Measurements from ENCODE around the gene GULP1. TPM values are rescaled to one million over a fixed set of nuclear protein-coding genes. Genes with fewer than 3 reads are reported as not detected.

The GULP1 gene
- total and polyA plus RNA-seq, 10 of the 15 experiments (the other 5 are each of a cell fraction or from before 2014, with no cell fraction given), result 0.02 to 1.3 (median 0.15) TPM; not detected in 5

- CTCF ChIA-PET, result no interaction called here
- H2AFZ ChIP-seq (ENCODE audit: control insufficient read depth, low read depth, low read length), result no peak overlapping the region
- no peak overlapping the region for H3K4me2 ChIP-seq (ENCODE audit: control insufficient read depth, insufficient read depth)
- WGBS (ENCODE audit: insufficient coverage, insufficient replicate concordance, low lambda C conversion rate, missing lambda C conversion rate), result 0% methylated on average over 1 of the region's 1 CpG
- no peaks in the 10 kb centered on the region for H3K4me1 ChIP-seq (ENCODE audit: control insufficient read depth, insufficient read depth, low read length)
- intact Hi-C loops (cut with micrococcal nuclease; ENCODE audit: unreplicated experiment), result no loop called here
- ATAC-seq (no peak), DNase-seq (ENCODE audit: low read depth, low spot score) (no peak), FAIRE-seq (no peak)
- H3K36me3 ChIP-seq (ENCODE audit: control insufficient read depth in 2 of 2, insufficient read depth in 2 of 2, low read length in 1 of 2), result no peaks in the 10 kb centered on the region
- no peaks in the 10 kb centered on the region for H4K20me1 ChIP-seq (ENCODE audit: control insufficient read depth, insufficient read depth)
- RAD21 ChIA-PET (ENCODE audit: unreplicated experiment), result no interaction called here
- no peaks in the 10 kb centered on the region for H3K9me3 ChIP-seq (replicated peaks; ENCODE audit: control insufficient read depth, insufficient read depth, low read length)
- SMC1A ChIA-PET (ENCODE audit: uncharacterized antibody, unreplicated experiment), result interaction anchor here (1.0 kb wide), 1 partner anchor 1004 kb away, joined by 3 read pairs; no protein-coding TSS in a partner anchor
- H3K4me3 ChIP-seq, result no peak overlapping the region
- POLR2A ChIA-PET, result no interaction called here
- H3K27ac ChIP-seq (ENCODE audit: control insufficient read depth, insufficient read depth), result no peak overlapping the region
- H3K9ac ChIP-seq (ENCODE audit: control insufficient read depth, insufficient read depth, low read length), result no peak overlapping the region
- BruUV-seq (replicated peaks), result no TSS peak
- in situ Hi-C loops (cut with MboI), result no loop called here
- H3K27me3 ChIP-seq (replicated peaks in 1 of 2; ENCODE audit: control insufficient read depth in 2 of 2, insufficient read depth in 2 of 2, low read length in 1 of 2), result no peaks in the 10 kb centered on the region
- no peaks in the 10 kb centered on the region for H3K79me2 ChIP-seq (ENCODE audit: control insufficient read depth, insufficient read depth, low read length)
- no peak for TF ChIP-seq RFX5 (IDR thresholded peaks at IDR 0.05; ENCODE audit: low read depth, low read length)
- TF ChIP-seq NFIC (IDR thresholded peaks at IDR 0.05; ENCODE audit: low read depth, low read length), result no peak
- no peak for TF ChIP-seq HSF1 (IDR thresholded peaks at IDR 0.05; ENCODE audit: low read depth, low read length)
- no peak for TF ChIP-seq POLR2A (IDR thresholded peaks at IDR 0.05; ENCODE audit: low read depth, low read length)
- TF ChIP-seq SIX5 (IDR thresholded peaks at IDR 0.05; ENCODE audit: low read depth, low read length, severe bottlenecking), result no peak
- no peak for TF ChIP-seq SREBF2 (IDR thresholded peaks at IDR 0.05; ENCODE audit: low read length)
- TF ChIP-seq CREM (IDR thresholded peaks at IDR 0.05; ENCODE audit: low read depth), result no peak
- TF ChIP-seq SP1 (IDR thresholded peaks at IDR 0.05; ENCODE audit: low read depth, low read length), result no peak
- TF ChIP-seq CBFB (IDR thresholded peaks at IDR 0.05; ENCODE audit: low read depth), result no peak
- no peak for TF ChIP-seq SMAD1 (IDR thresholded peaks at IDR 0.05; ENCODE audit: low read depth, partially characterized antibody)
- no peak for TF ChIP-seq PKNOX1 (IDR thresholded peaks at IDR 0.05)
- TF ChIP-seq NKRF (conservative IDR thresholded peaks at IDR 0.05), result no peak
- TF ChIP-seq TCF7 (IDR thresholded peaks at IDR 0.05; ENCODE audit: borderline replicate concordance), result no peak
- no peak for TF ChIP-seq MTA2 (IDR thresholded peaks at IDR 0.05; ENCODE audit: low read depth)
- no peak for TF ChIP-seq RELA (IDR thresholded peaks at IDR 0.05; ENCODE audit: borderline replicate concordance, partially characterized antibody)
- no peak for TF ChIP-seq ZNF622 (IDR thresholded peaks at IDR 0.05)
- TF ChIP-seq JUND (IDR thresholded peaks at IDR 0.05; ENCODE audit: low read depth, low read length), result no peak
- no peak for TF ChIP-seq CBX3 (IDR thresholded peaks at IDR 0.05; ENCODE audit: borderline replicate concordance, low read depth)
- no peak for TF ChIP-seq ETV6 (conservative IDR thresholded peaks at IDR 0.05 in 1 of 2, IDR thresholded peaks at IDR 0.05 in 1 of 2; ENCODE audit: borderline replicate concordance in 1 of 2, low read depth in 1 of 2)
- no peak for TF ChIP-seq MEF2B (IDR thresholded peaks at IDR 0.05; ENCODE audit: partially characterized antibody, poor library complexity, severe bottlenecking)
Observed at GRCh38 chr2:188503975-188504374, 212.3 kb downstream of the GULP1 start.
